BE2C (cell line): ENCODE results near the gene YWHAH.

Experiments used
- DNase-seq: peaks from one replicate; pipeline ENCODE4 v3.0.0-alpha.2; 2020
- H3K27me3 ChIP-seq: fragments of 250-450 bp; sonication (Bioruptor Pico); 2 replicates; pipeline ENCODE4 v1.5.1; 2020; ENCODE audit warnings: mild to moderate bottlenecking
- H3K36me3 ChIP-seq: fragments of 250-450 bp; sonication (Bioruptor Pico); 2 replicates; pipeline ENCODE4 v1.5.1; 2020; ENCODE audit warnings: mild to moderate bottlenecking
- H3K4me1 ChIP-seq: fragments of 250-450 bp; sonication (Bioruptor Pico); 2 replicates; pipeline ENCODE4 v1.5.1; 2020
- H3K4me3 ChIP-seq: 2 replicates; pipeline ENCODE4 v1.5.1; 2011; ENCODE audit warnings: low read depth, low read length
- H3K9me3 ChIP-seq: fragments of 250-450 bp; sonication (Bioruptor Pico); 2 replicates; pipeline ENCODE4 v1.5.1; 2020
- TF ChIP-seq, protein P1 (sequence below): IDR thresholded peaks from 2 replicates; pipeline ENCODE4 v1.5.1; 2012; ENCODE audit warnings: mild to moderate bottlenecking, low read depth, low read length

The YWHAH gene

DNA sequence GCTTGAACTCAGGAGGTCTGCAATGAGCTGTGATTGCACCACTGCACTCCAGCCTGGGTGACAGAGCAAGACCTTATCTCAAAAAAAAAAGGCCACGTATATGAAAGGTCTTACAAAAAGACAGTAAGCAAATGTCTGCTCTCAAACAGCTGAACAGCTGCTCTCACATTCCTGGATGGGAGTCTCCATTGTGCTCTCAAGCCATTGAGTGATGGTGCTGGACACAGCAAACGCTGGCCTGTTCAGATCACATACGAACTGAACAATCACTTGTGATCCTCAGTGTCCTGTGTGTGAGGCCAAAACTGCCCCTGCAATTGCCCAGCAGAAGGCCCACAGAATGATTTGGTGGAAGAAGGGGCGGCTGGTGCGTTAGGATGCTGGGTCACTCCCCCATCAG is 34.4 kb upstream of the YWHAH start:
- no peaks in the 10 kb centered on the region for H3K9me3 ChIP-seq
- H3K4me1 ChIP-seq = no peaks in the 10 kb centered on the region
- H3K36me3 ChIP-seq = no peaks in the 10 kb centered on the region
- DNase-seq = no peak
- no peaks in the 10 kb centered on the region for H3K27me3 ChIP-seq
- TF ChIP-seq, protein P1, sequence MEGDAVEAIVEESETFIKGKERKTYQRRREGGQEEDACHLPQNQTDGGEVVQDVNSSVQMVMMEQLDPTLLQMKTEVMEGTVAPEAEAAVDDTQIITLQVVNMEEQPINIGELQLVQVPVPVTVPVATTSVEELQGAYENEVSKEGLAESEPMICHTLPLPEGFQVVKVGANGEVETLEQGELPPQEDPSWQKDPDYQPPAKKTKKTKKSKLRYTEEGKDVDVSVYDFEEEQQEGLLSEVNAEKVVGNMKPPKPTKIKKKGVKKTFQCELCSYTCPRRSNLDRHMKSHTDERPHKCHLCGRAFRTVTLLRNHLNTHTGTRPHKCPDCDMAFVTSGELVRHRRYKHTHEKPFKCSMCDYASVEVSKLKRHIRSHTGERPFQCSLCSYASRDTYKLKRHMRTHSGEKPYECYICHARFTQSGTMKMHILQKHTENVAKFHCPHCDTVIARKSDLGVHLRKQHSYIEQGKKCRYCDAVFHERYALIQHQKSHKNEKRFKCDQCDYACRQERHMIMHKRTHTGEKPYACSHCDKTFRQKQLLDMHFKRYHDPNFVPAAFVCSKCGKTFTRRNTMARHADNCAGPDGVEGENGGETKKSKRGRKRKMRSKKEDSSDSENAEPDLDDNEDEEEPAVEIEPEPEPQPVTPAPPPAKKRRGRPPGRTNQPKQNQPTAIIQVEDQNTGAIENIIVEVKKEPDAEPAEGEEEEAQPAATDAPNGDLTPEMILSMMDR = no peak
- no peak overlapping the region for H3K4me3 ChIP-seq

DNA sequence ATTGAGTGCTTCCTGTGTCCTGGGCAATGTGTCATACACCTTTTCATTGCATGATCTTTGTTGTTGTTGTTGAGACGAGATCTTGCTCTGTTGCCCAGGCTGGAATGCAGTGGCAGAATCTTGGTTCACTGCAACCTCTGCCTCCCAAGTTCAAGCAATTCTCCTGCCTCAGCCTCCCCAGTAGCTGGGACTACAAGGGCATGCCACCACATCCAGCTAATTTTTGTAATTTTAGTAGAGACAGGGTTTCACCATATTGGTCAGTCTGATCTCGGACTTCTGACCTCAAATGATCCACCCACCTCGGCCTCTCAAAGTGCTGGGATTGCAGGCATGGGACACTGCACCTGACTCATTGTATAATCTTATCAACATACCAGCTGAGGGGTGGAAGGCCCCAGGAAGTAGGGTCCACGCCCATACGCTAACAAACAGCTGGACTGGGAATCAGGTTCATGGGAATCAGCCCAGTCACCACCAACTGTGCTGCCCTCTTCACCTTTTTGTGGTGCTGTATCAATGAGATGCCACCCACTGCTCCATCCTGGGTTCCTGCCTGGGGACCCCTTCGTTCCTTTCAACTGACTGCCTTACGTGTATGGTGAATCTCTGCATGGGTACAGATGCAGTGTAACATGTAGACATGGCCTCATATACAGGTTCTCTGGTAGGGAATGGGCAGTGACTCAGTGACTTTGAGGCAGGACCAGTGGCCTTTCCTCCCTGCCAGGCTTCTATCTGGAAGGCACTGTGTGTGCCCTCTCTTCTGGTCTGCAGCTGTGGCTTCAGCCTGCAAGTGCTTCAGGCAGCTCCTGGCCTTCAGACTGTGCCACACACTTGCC is 32.5 kb upstream of the YWHAH start:
- Histone ChIP-seq H3K4me1 (no peaks in the 10 kb centered on the region), H3K36me3 (no peaks in the 10 kb centered on the region), H3K4me3 (no peak overlapping the region), H3K9me3 (no peaks in the 10 kb centered on the region), H3K27me3 (no peaks in the 10 kb centered on the region)
- TF ChIP-seq, protein P1 = no peak
- no peak for DNase-seq

DNA sequence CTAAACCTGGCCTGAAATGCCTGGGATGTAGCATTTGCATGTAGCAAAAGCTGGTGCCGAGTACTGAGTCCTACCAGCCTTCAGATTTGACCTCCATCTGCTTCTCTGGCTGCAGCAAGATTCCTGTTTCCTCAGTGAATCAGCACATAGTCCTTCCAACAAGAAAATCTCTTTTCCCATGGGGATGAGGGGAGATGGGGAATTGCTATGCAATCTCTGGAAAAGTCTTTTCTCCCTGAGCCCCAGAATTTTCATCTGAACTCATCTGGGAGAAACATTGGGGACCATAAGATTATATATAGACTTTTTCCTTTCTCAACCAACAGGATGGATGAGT is 32.0 kb upstream of the YWHAH start:
- DNase-seq = no peak
- no peaks in the 10 kb centered on the region for H3K27me3 ChIP-seq
- H3K9me3 ChIP-seq = no peaks in the 10 kb centered on the region
- TF ChIP-seq, protein P1 = no peak
- H3K4me3 ChIP-seq = no peak overlapping the region
- no peaks in the 10 kb centered on the region for H3K4me1 ChIP-seq
- no peaks in the 10 kb centered on the region for H3K36me3 ChIP-seq

DNA sequence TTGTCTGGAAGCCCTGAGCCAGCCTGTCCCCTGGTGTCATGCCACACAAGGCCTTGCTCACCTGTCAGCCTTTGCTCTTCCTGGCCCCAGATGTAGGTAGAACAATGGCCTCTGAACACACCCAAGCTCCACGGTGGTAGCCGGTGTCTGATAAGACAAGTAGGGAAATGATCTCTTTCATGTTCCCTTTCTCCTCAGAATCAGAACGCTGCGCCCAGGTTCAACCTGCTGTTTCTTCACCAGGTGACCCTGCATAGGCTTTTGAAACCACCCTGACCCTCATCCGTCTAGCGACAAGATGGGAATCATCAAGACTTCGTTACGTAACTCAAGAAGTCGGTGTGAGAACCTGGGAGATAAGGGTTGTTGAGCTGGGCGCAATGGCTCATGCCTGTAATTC is 28.7 kb upstream of the YWHAH start:
- Histone ChIP-seq H3K4me1 (no peaks in the 10 kb centered on the region), H3K36me3 (no peaks in the 10 kb centered on the region), H3K9me3 (no peaks in the 10 kb centered on the region), H3K4me3 (no peak overlapping the region), H3K27me3 (no peaks in the 10 kb centered on the region)
- no peak for DNase-seq
- TF ChIP-seq, protein P1 = no peak

DNA sequence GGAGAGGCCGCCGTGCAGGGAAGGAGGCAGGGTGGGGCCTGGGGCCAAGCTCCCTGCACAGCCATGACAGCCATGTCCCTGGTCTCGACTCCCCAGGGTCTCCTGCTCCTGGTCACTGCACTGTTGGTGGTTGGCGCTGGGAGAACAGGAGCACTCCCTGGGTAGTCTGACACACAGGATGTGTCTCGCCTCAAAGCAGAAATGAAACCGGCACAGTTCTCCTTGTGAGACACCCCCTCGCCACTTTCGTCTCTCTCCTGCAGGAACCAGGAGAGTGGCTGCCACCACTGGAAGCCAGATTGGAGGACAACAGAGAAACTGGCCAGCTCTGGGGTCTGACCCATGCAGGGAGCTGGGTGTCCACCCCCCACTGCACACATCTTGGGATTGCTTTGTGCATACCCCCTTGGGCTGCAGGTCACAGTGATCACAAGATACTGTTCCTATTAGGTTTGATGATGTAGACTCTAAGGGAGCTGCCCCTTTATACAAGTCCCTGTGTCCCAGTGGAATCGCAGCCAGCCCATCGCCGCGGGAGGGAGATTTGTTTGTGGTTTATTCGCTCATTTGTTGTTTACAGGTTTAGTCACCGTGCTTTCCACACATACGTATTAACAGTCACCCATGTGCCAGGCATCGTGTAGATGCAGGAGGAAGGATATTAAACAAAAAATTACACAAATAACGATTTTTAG is 27.0 kb upstream of the YWHAH start:
- H3K4me3 ChIP-seq = no peak overlapping the region
- no peaks in the 10 kb centered on the region for H3K36me3 ChIP-seq
- H3K27me3 ChIP-seq = no peaks in the 10 kb centered on the region
- H3K4me1 ChIP-seq = no peaks in the 10 kb centered on the region
- H3K9me3 ChIP-seq = no peaks in the 10 kb centered on the region
- TF ChIP-seq, protein P1 = no peak
- DNase-seq = no peak

DNA sequence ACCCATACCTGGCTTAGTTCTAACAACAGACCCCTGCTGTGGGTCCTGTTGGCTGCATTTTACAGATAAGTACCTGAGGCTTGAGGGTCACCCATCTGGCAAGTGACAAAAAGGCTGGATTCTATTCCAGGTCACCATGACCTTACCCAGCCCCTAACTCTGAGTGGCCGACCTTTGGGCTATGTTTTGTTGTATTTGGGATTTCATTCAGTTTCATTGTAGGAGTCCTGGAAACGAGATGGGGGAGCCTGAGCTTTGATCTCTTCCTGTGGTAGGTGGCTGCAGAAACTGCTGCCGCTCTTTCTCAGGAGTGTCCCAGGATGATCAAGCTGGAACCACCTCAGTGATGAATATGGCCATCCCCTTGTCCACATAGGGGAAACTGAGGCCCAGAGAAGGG is 24.6 kb upstream of the YWHAH start:
- TF ChIP-seq, protein P1 = no peak
- Histone ChIP-seq H3K4me1 (0 out of 2 replicates have a peak, but pooled peaks cover 3% of the 10 kb centered on the region), H3K36me3 (no peaks in the 10 kb centered on the region), H3K9me3 (no peaks in the 10 kb centered on the region), H3K4me3 (no peak overlapping the region), H3K27me3 (no peaks in the 10 kb centered on the region)
- no peak for DNase-seq
